Heart right ventricle (tissue), 16 donors: ENCODE measurements around the gene AIPL1. TPM values are rescaled to one million over a fixed set of nuclear protein-coding genes. Genes with fewer than 3 reads are reported as not detected.

Experiments used
- ATAC-seq, 8 donors: fragments of 200-7000 bp; cut with Tn5 transposase; one replicate each; pipeline ENCODE4 v1.9.1; 2020; ENCODE audit warnings: mild to moderate bottlenecking in 8 of 8, moderate library complexity in 8 of 8, moderate number of reproducible peaks in 1 of 8
- DNase-seq, 2 donors: peaks; one replicate each; pipeline ENCODE4 v3.0.0-alpha.2; 2020
- H3K27ac ChIP-seq, 10 donors: fragments of 200-600 bp; sonication (generic) in 2 of 10; one replicate each; pipeline versions ENCODE4 v1.5.0 to v1.8.0; 2020 to 2022; ENCODE audit warnings: mild to moderate bottlenecking in 3 of 10
- H3K27me3 ChIP-seq, 7 donors: fragments of 200-600 bp; one replicate each; pipeline ENCODE4 v1.8.0; 2021 to 2022; ENCODE audit warnings: mild to moderate bottlenecking in 2 of 7
- H3K36me3 ChIP-seq, 9 donors: fragments of 200-600 bp; sonication (generic) in 1 of 9; one replicate each; pipeline versions ENCODE4 v1.5.0 to v1.8.0; 2020 to 2022; ENCODE audit warnings: mild to moderate bottlenecking in 2 of 9
- H3K4me1 ChIP-seq, 9 donors: fragments of 200-600 bp; sonication (generic) in 1 of 9; one replicate each; pipeline versions ENCODE4 v1.5.0 to v1.8.0; 2020 to 2022; ENCODE audit warnings: mild to moderate bottlenecking in 4 of 9
- H3K4me3 ChIP-seq, 10 donors: fragments of 200-600 bp; sonication (generic) in 2 of 10; one replicate each; pipeline versions ENCODE4 v1.5.0 to v1.8.0; 2020 to 2022; ENCODE audit warnings: mild to moderate bottlenecking in 7 of 10, moderate library complexity in 2 of 10
- H3K9me3 ChIP-seq, 11 donors: fragments of 200-600 bp in 10 of 11; sonication (generic) in 2 of 11; one replicate each; pipeline versions ENCODE4 v1.5.0 to v1.8.0; 2013 to 2022; ENCODE audit warnings: mild to moderate bottlenecking in 2 of 11, control low read depth in 1 of 11, moderate library complexity in 1 of 11
- WGBS, 2 donors: extraction: QIAGEN DNeasy Blood & Tissue Kit; methylation state at CpG; one replicate each; pipeline ENCODE4 v1.1.7; 2013; ENCODE audit warnings: inconsistent platforms in 1 of 2; 5-methylcytosine and 5-hydroxymethylcytosine counted together
- intact Hi-C, 10 donors: fragments of 100-400 bp; cut with DNase I; formaldehyde crosslinking; loops; one replicate each; pipeline versions ENCODE4 v1.11.1 to v1.14.2; 2022
- polyA plus RNA-seq, 2 donors: library from polyadenylated mRNA; stranded (reverse); fragments of 200-250 nt; gene quantifications; one replicate each; pipeline ENCODE4 v1.2.3, GENCODE V29; 2013
- total RNA-seq, 10 donors: library from RNA; stranded (reverse); fragmentation: NEBNext Ultra II Directional in 3 of 10; extraction: Animal tissue kit (Norgen Biotek cat#: 25700) in 3 of 10; gene quantifications; one replicate each; pipeline versions ENCODE4 v1.2.1 to v1.2.4, GENCODE V29; 2021 to 2023
- TF ChIP-seq, protein P1 (sequence below), 9 donors: fragments of 200-600 bp; sonication (generic) in 2 of 9; IDR thresholded peaks; one replicate each; pipeline versions ENCODE4 v1.5.0 to v1.8.0; 2021 to 2022; ENCODE audit warnings: antibody characterized with exemption in 9 of 9, mild to moderate bottlenecking in 5 of 9, moderate library complexity in 1 of 9
- donor health status: Arrhythmogenic right ventricular cardiomyopathy.
- donor health status: ischemic (EF 13 %, LVEDD 7.1; RV severe dilation, severe dysfunction).
- donor health status: healthy with polysubstance abuse.
- donor health status: DM: no; HTN: yes; CAD: no.
- donor health status: DM: no; HTN: no; CAD: no.
- donor health status: ischemic (EF 25% LVEDD 6.9; RV normal size, moderate dysfunction).
- donor health status: ischemic (EF 25% LVEDD 5.7; RV mildly dilated, moderate dysfunction).
- donor health status: healthy.
- donor health status: DM: yes; HTN: yes; CAD: no.
- donor health status: Ischemic cardiomyopathy.
- donor health status: ischemic (EF 35%, LVEDD 5.7; RV mildly dilated, moderate dysfunction).
- donor health status: nonischemic (EF 11% LVEDD 7.7; RV severe dilation, severe dysfunction).
- donor health status: DM: yes; HTN: yes; CAD: no.
- donor health status: PGD.
- donor health status: ischemic (EF 29% LVEDD 5.4; RV normal size, mild dysfunction).
- donor health status: nonischemic (EF 23%, LVEDD 6.1; RV moderate dilation, normal function).

Gene AIPL1
- total and polyA plus RNA-seq, 12 donors, result 0.01 TPM; not detected in 11

DNA sequence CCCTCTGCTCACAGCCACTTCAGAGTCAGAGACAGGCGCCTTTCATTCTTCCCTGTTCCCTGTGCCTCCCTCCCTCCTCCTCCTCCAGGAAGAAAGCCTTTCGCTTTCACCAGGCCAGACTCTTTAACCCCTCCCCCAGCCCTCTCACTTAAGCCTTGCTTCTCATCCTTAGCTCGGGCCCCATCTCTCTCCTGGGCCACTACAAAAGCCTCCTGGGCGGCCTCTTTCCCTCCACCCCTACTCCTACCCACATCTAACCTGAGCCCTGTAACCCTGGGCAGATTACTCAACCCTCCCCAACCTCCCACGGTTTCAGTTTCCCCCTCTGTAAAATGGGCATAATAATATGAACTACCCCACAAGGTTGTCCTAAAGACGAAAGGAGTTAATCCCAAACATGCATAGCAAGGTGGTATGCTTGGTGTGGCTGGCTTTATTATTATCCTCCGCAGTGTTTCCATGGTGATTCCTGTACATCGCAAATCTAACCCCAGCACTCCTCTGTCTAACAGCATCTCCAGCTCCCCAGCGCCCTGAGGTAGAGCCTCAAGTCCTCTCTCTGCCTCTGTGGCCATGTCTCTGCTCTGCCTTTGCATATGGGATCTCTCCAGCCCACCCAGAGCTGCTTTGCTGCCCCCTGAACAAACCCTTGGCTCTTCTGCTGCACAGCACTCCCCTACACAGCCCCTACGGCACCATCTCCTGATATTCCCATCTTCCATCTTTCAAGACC is 27.0 kb upstream of the AIPL1 start:
- Histone ChIP-seq H3K27me3 (peaks cover 0 to 5% (median 0%) of the 10 kb centered on the region in 7 donors), H3K9me3 (peaks cover 0 to 2% (median 0%) of the 10 kb centered on the region in 11 donors), H3K4me3 (no peak overlapping the region), H3K4me1 (peaks cover 0 to 8% (median 5%) of the 10 kb centered on the region in 9 donors), H3K36me3 (no peaks in the 10 kb centered on the region), H3K27ac (no peak overlapping the region)
- WGBS, 2 donors, result 76 to 81% methylated on average over 10 of the region's 10 CpGs
- TF ChIP-seq, protein P1, sequence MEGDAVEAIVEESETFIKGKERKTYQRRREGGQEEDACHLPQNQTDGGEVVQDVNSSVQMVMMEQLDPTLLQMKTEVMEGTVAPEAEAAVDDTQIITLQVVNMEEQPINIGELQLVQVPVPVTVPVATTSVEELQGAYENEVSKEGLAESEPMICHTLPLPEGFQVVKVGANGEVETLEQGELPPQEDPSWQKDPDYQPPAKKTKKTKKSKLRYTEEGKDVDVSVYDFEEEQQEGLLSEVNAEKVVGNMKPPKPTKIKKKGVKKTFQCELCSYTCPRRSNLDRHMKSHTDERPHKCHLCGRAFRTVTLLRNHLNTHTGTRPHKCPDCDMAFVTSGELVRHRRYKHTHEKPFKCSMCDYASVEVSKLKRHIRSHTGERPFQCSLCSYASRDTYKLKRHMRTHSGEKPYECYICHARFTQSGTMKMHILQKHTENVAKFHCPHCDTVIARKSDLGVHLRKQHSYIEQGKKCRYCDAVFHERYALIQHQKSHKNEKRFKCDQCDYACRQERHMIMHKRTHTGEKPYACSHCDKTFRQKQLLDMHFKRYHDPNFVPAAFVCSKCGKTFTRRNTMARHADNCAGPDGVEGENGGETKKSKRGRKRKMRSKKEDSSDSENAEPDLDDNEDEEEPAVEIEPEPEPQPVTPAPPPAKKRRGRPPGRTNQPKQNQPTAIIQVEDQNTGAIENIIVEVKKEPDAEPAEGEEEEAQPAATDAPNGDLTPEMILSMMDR (IDR thresholded peaks at IDR 0.05), result no peak
- intact Hi-C loops, result no loop called here
- ATAC-seq (no peak), DNase-seq (no peak)

DNA sequence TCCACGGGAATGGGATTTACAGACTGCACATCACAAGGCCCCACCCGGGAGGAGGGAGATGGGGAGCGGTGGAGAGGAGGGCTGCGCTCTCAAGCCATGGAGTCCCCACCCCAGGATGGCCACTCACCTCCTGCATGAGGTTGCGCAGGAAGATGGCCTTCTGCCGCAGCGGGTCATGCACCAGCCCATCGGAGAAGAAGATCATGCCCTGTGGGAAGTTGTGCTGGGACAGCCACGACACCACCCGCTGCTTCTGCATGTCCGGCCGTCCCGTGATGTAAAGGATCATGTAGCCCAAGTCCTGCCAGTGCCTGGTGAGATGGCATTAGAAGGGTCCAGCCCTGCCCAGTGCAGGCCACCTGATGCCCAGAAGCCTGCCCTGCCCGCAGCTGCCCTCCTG is 26.3 kb upstream of the AIPL1 start:
- H3K4me1 ChIP-seq, result peaks cover 0 to 13% (median 7%) of the 10 kb centered on the region in 9 donors
- peaks cover 0 to 10% (median 6%) of the 10 kb centered on the region in 7 donors for H3K27me3 ChIP-seq
- no peak for ATAC-seq
- 94% methylated on average over 14 of the region's 14 CpGs for WGBS, 2 donors
- no peaks in the 10 kb centered on the region for H3K9me3 ChIP-seq
- no peak for DNase-seq
- H3K36me3 ChIP-seq, result no peaks in the 10 kb centered on the region
- intact Hi-C loops, result no loop called here
- no peak overlapping the region for H3K4me3 ChIP-seq
- H3K27ac ChIP-seq, result no peak overlapping the region
- TF ChIP-seq, protein P1 (IDR thresholded peaks at IDR 0.05), result no peak

DNA sequence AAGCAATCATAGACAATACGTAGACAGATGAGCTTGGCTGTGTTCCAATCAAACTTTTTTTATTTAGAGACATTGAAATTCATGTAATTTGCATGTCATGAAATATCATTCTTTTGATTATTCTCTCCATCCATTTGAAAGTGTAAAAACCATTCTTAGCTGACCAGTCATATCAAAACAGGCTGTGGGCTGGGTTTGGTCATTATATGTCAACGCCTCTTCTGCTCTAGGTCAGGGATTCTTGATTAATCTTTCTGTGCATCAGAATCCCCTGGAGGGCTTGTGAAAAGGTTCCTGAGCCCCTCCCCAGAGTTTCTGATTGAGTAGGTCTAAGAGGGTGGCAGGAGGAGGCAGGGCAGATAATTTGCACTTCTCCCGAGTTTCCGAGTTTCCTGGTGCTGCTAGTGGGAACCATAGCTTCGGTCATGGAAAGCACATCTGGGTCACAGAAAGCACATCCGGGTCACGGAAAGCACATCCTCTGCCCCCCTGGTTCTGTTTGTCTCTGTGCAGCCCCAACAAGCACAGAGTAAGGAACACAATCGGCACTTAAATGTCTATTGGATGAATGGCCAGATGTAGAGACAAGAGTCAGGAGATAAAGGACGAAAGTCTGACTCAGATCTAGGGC is 25.7 kb upstream of the AIPL1 start:
- H3K27ac ChIP-seq, result no peak overlapping the region

DNA sequence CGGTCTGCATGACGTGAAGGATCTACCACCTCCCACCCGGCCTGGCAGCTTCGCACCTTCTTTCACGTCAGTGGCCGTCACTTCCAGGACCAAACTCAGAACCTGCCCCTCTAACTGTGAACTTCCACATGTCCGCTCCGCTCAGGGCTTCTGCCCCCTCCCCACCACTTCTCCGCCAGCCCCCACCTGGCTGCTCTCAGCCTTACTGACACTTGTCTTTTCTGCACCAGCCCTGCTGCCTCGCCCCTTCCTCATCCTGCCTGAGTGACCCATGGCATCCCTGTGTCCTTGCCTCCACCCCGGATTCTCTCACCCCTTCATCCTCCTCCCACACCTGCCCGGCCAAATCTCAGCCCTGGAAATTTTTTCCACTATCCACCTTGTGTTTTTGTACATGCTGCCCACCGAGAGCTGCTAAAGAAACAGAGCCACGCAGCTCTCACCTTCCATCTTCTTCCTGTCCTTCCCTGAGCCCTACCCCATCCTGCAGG is 23.6 kb upstream of the AIPL1 start:
- no peak for DNase-seq
- Histone ChIP-seq H3K36me3 (no peaks in the 10 kb centered on the region), H3K9me3 (no peaks in the 10 kb centered on the region), H3K27ac (no peak overlapping the region), H3K4me3 (no peak overlapping the region), H3K4me1 (peaks cover 0 to 23% (median 12%) of the 10 kb centered on the region in 9 donors), H3K27me3 (peaks cover 0 to 31% (median 21%) of the 10 kb centered on the region in 7 donors)
- 78 to 80% methylated on average over 14 of the region's 14 CpGs for WGBS, 2 donors
- no peak for ATAC-seq
- intact Hi-C loops, result no loop called here
- TF ChIP-seq, protein P1 (IDR thresholded peaks at IDR 0.05), result no peak

More for the DNA sequence above, 25.7 kb upstream of the AIPL1 start:
- no peaks in the 10 kb centered on the region for H3K9me3 ChIP-seq
- no peaks in the 10 kb centered on the region for H3K36me3 ChIP-seq
- H3K27me3 ChIP-seq, result peaks cover 0 to 16% (median 12%) of the 10 kb centered on the region in 7 donors
- ATAC-seq, result no peak
- 76 to 78% methylated on average over 9 of the region's 9 CpGs for WGBS, 2 donors
- no peak for DNase-seq
- TF ChIP-seq, protein P1 (IDR thresholded peaks at IDR 0.05), result no peak
- intact Hi-C loops, result no loop called here
- no peak overlapping the region for H3K4me3 ChIP-seq
- peaks cover 0 to 13% (median 8%) of the 10 kb centered on the region in 9 donors for H3K4me1 ChIP-seq
